Measurements from ENCODE around the gene UBE2D4.
"Not testable (repeated sequence)": the region's sequence is repeated elsewhere in the genome, so short reads cannot be mapped to it uniquely, and the experiment has no call there.

GRCh38 chr7:43898571-43898970 is 27.7 kb upstream of the UBE2D4 start:
- TF ChIP-seq POLR2A (IDR thresholded peaks at IDR 0.05; ENCODE audit: low read length); GATA1 (IDR thresholded peaks at IDR 0.05; ENCODE audit: low read depth, low read length): not testable (repeated sequence)
